Measurements from ENCODE around the gene NXPE4.

Gene NXPE4

GRCh38 chr11:114559425-114560310 is 35.9 kb downstream of the NXPE4 start, which contains the start of gene NXPE1:
Gene NXPE1, minus strand, starts transcription at chr11:114559881. Its CDS starts 8,680 bp downstream, at chr11:114551201.
- DNase-seq (ENCODE audit: low spot score) = no peak

- DNase-seq (ENCODE audit: low spot score) = no peak
Observed at GRCh38 chr11:114556135-114556534, 39.5 kb downstream of the NXPE4 start.

- no peak for DNase-seq (ENCODE audit: low spot score)
Observed at GRCh38 chr11:114553642-114554041, 41.9 kb downstream of the NXPE4 start.

GRCh38 chr11:114551060-114551459 is 44.5 kb downstream of the NXPE4 start:
- DNase-seq (ENCODE audit: low spot score) = no peak

GRCh38 chr11:114525682-114526081 is 69.9 kb downstream of the NXPE4 start:
- DNase-seq (ENCODE audit: low spot score) = no peak

- no peak for DNase-seq (ENCODE audit: low spot score)
Observed at GRCh38 chr11:114524122-114524521, 71.5 kb downstream of the NXPE4 start.

- DNase-seq (ENCODE audit: low spot score) = no peak
Observed at GRCh38 chr11:114522818-114523217, 72.8 kb downstream of the NXPE4 start.
